Suprapubic skin (tissue), 4 donors: ENCODE data around the gene TCF7L2.

Experiments used
- EP300 ChIP-seq: sonication (generic); formaldehyde crosslinking; IDR thresholded peaks from one replicate; pipeline ENCODE4 v1.6.1; 2017; ENCODE audit warnings: antibody characterized with exemption
- POLR2A ChIP-seq, 2 donors: fragments of 450-650 bp; IDR thresholded peaks; one replicate each; pipeline ENCODE4 v1.6.1; 2017; ENCODE audit warnings: antibody characterized with exemption in 2 of 2, mild to moderate bottlenecking in 2 of 2, moderate library complexity in 2 of 2
- POLR2AphosphoS5 ChIP-seq, 3 donors: sonication (generic); formaldehyde crosslinking; IDR thresholded peaks; one replicate each; pipeline ENCODE4 v1.6.1; 2017; ENCODE audit warnings: antibody characterized with exemption in 3 of 3
- TF ChIP-seq, protein P1 (sequence below), 2 donors: fragments of 200-600 bp in 1 of 2; fragments of 450-650 bp in 1 of 2; sonication (generic) in 1 of 2; IDR thresholded peaks; one replicate each; pipeline ENCODE4 v1.5.1; 2016 to 2019; ENCODE audit warnings: antibody characterized with exemption in 2 of 2, mild to moderate bottlenecking in 1 of 2, moderate library complexity in 1 of 2

DNA sequence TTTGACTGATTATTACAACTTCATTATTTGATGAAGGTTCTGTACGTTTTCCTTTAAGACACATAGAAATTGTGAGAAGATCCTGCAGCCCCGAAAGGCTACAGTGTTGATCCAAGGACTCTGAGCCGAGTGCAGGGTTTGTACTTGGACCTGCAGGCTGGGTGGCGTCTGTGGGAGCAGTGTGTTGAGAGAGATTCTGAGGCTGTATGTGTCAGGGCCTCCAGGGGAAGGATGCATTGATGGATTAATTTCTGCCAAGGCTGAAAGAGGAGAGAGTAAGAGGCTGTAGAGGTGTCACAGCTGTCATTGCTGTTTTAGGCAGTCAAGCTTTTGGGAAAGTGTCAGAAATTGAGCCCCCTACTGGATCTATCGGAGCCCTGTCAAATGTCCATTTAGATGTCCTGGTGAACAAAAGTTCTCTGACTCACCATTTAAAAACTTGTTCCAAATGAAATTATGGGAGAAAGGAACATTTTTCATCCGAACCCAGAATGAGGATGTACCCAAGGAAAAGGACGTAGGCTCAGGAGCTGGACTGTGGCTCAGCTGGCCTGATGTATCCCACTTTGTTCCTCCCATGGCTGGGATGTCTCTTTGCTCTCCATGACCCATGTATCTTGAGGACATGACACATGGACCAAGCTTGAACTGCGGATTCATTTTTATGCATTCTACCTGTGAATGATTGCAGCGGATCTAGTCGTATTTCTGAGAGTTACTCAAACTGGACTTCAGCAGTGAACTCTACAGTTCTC is 102.2 kb downstream of the TCF7L2 start:
- TF ChIP-seq, protein P1, sequence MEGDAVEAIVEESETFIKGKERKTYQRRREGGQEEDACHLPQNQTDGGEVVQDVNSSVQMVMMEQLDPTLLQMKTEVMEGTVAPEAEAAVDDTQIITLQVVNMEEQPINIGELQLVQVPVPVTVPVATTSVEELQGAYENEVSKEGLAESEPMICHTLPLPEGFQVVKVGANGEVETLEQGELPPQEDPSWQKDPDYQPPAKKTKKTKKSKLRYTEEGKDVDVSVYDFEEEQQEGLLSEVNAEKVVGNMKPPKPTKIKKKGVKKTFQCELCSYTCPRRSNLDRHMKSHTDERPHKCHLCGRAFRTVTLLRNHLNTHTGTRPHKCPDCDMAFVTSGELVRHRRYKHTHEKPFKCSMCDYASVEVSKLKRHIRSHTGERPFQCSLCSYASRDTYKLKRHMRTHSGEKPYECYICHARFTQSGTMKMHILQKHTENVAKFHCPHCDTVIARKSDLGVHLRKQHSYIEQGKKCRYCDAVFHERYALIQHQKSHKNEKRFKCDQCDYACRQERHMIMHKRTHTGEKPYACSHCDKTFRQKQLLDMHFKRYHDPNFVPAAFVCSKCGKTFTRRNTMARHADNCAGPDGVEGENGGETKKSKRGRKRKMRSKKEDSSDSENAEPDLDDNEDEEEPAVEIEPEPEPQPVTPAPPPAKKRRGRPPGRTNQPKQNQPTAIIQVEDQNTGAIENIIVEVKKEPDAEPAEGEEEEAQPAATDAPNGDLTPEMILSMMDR (IDR thresholded peaks at IDR 0.05), result no peak
- no peak for TF ChIP-seq POLR2AphosphoS5 (IDR thresholded peaks at IDR 0.05)
- TF ChIP-seq EP300, result no peak
- no peak for TF ChIP-seq POLR2A (IDR thresholded peaks at IDR 0.05)
